T-helper 1 cell (primary cell): ENCODE measurements around the gene DUSP3.

Experiments
- DNase-seq, 5 donors: peaks; one replicate each; pipeline ENCODE4 v3.0.0-alpha.2; 2012 to 2020

The DUSP3 gene

GRCh38 chr17:43723697-43724359 lies 54.9 kb downstream of the DUSP3 start:
- no peak for DNase-seq

GRCh38 chr17:43722870-43723665 lies 55.7 kb downstream of the DUSP3 start:
- no peak for DNase-seq

GRCh38 chr17:43722269-43722619 lies 56.5 kb downstream of the DUSP3 start:
- no peak for DNase-seq

- no peak for DNase-seq
Observed at GRCh38 chr17:43721537-43722268, 57.1 kb downstream of the DUSP3 start.

- DNase-seq: peak; percentile 48 to 83 (median 61)
Observed at GRCh38 chr17:43720311-43721060, 58.3 kb downstream of the DUSP3 start.

GRCh38 chr17:43719578-43719977 lies 59.2 kb downstream of the DUSP3 start:
- no peak for DNase-seq

GRCh38 chr17:43718544-43718943 lies 60.2 kb downstream of the DUSP3 start:
- no peak for DNase-seq

GRCh38 chr17:43717913-43718312 lies 60.9 kb downstream of the DUSP3 start:
- no peak for DNase-seq
